GM12873 (cell line): Measurements from ENCODE around the gene HEATR3.

Experiments used
- TF ChIP-seq, protein P1 (sequence below): IDR thresholded peaks from 2 replicates; pipeline ENCODE4 v1.5.1; 2012; ENCODE audit warnings: low read depth, mild to moderate bottlenecking, moderate library complexity, low read length, control low read depth; ENCODE audit not compliant: insufficient read depth; ENCODE audit errors: missing control alignments

The HEATR3 gene

DNA sequence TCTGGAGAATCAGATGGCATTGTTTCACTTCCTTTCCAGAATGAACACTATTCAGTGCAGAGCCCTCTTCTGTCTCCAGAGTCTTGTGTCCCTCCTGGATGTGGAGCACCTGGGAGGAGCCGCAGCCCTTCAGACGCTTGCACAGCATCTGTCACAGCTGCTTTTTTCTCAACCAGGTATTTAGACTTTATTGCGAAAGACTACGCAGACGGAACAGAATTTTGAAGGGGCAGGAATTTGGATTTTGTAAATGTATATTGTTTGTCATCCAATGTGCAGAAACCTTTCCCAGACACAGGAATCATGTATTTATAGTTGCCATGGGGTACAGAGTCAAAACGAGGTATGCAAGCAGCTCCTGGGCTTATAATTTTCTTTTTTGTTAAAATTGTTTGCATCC lies 20.4 kb downstream of the HEATR3 start:
- TF ChIP-seq, protein P1, sequence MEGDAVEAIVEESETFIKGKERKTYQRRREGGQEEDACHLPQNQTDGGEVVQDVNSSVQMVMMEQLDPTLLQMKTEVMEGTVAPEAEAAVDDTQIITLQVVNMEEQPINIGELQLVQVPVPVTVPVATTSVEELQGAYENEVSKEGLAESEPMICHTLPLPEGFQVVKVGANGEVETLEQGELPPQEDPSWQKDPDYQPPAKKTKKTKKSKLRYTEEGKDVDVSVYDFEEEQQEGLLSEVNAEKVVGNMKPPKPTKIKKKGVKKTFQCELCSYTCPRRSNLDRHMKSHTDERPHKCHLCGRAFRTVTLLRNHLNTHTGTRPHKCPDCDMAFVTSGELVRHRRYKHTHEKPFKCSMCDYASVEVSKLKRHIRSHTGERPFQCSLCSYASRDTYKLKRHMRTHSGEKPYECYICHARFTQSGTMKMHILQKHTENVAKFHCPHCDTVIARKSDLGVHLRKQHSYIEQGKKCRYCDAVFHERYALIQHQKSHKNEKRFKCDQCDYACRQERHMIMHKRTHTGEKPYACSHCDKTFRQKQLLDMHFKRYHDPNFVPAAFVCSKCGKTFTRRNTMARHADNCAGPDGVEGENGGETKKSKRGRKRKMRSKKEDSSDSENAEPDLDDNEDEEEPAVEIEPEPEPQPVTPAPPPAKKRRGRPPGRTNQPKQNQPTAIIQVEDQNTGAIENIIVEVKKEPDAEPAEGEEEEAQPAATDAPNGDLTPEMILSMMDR = no peak

DNA sequence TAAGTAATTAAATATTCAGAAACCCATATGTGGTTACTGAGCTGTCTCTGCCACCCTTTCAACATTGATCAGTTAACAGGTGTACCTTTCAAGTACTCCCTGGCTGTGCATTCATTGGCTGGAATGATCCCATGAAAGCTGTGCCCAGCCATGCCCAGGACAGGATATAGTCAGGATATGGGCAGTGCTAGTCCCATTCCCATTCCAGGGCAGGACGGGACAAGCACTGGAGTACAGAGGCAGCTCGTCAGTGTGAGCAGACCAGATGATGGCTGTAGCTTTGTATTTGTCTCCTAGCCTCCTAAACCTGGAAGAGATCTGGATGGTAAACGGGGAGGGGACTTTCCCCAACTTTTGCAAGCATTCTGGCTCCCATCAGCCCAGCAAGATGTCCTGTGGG lies 22.5 kb downstream of the HEATR3 start:
- TF ChIP-seq, protein P1 = no peak

DNA sequence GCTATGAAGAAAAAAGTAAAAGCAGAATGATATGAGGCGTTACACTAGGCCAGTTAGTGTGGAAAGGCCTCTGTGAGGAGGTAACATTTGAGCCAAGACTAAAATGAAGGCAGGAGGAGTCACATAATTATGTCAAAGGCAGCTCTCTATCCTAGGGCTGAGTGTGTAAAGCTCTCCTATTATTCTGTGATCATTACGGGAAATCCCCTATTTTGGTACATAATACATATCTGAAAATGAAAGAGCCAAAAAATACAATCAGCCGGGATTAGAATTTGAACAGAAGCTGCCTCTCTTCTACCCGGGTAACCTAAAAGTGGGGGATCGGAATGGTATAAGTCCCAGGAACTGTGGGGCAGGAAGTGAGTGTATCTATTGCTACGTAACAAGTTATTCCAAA lies 27.1 kb downstream of the HEATR3 start:
- TF ChIP-seq, protein P1 = no peak

DNA sequence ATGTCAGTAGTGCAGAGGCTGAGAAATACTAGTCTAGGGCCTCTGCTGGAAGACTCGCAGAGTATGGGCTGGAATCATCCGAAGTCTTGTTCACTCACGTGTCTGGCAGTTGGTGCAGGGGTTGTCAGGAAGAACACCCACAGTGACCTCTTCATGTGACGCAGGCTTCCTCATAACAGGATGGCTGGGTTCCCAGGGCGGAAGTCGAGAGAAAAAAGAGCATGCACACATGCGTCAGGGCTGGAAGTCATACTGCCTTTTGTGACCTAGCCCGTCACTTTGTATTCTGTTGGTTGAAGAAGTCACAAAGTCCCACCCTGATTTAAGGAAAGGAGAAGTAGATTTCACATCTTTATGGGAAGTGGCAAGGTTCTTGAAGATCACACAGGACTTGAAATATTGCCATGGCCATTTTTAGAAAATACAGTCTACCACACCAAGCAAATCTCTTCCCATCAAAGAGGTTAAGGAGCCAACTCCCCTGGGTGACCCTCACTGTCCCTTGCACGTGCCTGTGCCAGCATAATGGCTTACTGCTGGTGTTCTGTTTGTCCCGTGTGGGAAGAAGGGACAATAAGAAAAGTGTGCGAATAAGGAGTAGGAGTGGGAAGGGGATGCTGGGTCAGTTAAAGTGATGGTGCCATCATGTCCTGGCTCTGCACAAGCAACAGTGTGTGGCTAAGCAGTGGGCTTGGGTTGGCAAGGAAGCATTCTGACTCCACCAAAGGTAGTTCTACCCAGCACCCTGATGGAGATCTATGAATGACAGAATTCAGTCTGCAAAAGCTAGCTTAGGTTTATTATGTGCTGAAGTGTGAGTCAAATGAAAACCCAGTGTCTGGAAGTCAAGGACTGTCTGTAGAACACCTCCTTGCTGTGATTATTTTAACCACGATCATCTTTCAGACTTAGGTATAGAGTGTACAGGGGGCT lies 28.1 kb downstream of the HEATR3 start:
- TF ChIP-seq, protein P1 = no peak

DNA sequence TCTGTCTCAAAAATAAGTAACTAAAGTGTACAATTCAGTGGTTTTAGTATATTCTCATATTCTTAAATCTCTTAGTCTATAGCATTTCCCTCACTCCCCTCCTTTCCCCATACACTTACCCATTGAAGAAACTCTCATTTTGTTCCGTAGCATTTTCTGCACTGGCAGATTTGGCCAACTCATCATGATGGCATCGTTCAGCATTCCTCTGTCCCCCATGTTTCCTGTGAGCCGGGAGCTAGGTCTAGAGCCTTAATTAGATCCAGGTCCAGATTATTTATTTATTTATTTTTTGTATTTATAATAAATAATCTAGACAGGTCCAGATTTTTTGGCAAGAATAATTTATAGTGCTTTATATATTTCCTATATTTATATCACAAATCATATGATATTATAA lies 31.0 kb downstream of the HEATR3 start:
- TF ChIP-seq, protein P1 = no peak

DNA sequence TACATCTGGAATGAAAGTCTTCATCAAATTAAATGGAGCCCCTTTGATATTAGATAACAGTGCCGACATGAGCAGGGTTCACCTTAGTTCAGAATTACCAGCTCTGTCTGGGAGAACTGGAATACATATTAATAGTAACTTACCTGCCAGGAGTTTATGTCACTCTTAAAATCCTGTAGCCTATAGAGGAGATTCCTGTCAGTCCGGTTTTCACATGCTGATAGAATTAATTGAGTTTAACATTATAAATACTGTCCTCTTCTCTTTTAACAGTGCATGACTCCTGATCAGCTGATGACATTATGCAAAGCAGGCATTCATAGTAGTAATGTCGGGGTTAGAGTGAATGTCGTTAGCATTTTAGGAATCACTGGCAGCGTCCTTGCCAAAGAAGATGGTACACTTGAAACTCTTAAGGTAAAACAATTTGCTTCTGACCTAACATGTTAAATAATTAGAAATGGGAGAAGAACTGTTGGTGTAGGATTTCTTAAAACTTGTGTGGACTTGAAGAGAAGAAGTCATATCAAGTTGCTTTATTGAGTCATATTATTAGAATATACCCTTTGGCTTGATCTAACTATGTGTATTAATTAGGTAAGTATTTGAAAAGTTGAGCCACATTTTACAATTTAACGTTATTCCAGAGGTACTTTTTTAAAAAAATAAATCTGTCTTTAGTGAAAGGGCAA lies 34.3 kb downstream of the HEATR3 start:
- TF ChIP-seq, protein P1 = no peak

DNA sequence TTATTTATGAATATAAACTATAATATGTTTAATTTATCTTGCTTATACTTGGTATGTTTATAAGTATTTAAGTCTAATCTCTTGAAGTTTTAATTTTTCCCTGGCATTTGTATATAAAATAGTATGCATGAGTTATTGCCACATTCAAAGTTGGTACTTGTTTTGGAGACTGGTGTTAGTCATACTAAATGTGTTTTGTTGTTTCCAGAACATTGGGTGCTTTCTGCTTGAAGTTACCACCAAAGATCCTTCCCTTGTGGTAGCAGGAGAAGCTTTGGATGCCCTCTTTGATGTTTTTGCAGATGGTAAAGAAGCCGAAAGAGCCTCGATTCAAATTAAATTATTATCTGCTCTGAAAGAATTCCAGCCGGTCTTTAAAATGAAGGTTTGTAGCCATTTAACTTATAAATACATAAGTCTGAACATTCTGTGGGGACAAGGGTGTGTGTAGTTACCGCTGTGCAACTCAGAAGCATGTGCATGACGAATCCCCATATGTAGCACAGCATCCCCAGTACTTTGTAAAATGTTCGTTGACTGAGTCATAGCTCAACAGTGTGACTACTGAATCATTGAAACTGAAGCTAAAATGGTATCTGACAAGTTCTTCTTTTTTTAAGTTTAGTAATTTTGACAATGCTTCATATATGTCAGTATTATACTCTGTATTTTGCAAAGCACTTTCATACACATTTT lies 36.4 kb downstream of the HEATR3 start:
- TF ChIP-seq, protein P1 = no peak
